MM.1S (cell line): ENCODE data around the gene SNX30.

ENCODE experiments used
- DNase-seq: peaks from one replicate; pipeline ENCODE4 v3.0.0-alpha.2; 2015
- H2AFZ ChIP-seq: fragments of 300-600 bp; sonication (generic); 2 replicates; pipeline ENCODE4 v1.6.0; 2016; ENCODE audit warnings: antibody characterized with exemption, low read length
- H3F3A ChIP-seq: fragments of 300-600 bp; sonication (generic); 2 replicates; pipeline ENCODE4 v1.6.1; 2016; ENCODE audit warnings: mild to moderate bottlenecking, antibody characterized with exemption, low read length, moderate library complexity, mixed read lengths; ENCODE audit not compliant: insufficient read depth
- H3K27ac ChIP-seq: fragments of 300-600 bp; sonication (generic); 2 replicates; pipeline ENCODE4 v1.5.1; 2016; ENCODE audit warnings: mild to moderate bottlenecking, low read length
- H3K27me3 ChIP-seq: fragments of 300-600 bp; sonication (generic); replicated peaks from 2 replicates; pipeline ENCODE4 v1.6.0; 2016; ENCODE audit warnings: low read length; ENCODE audit not compliant: insufficient read depth
- H3K36me3 ChIP-seq: fragments of 300-600 bp; sonication (generic); replicated peaks from 2 replicates; pipeline ENCODE4 v1.6.1; 2016; ENCODE audit warnings: mild to moderate bottlenecking, low read length, mixed read lengths; ENCODE audit not compliant: insufficient read depth
- H3K4me1 ChIP-seq: fragments of 300-600 bp; sonication (generic); 2 replicates; pipeline ENCODE4 v1.6.1; 2016; ENCODE audit warnings: low read length, mixed read lengths
- H3K4me2 ChIP-seq: fragments of 300-600 bp; sonication (generic); 2 replicates; pipeline ENCODE4 v1.6.0; 2016; ENCODE audit warnings: low read depth, low read length
- H3K4me3 ChIP-seq: fragments of 300-600 bp; sonication (generic); 2 replicates; pipeline ENCODE4 v1.5.1; 2016; ENCODE audit warnings: low read length, mixed read lengths
- H3K79me2 ChIP-seq: fragments of 300-600 bp; sonication (generic); 2 replicates; pipeline ENCODE4 v1.6.1; 2016; ENCODE audit warnings: mixed run types, low read length, mixed read lengths
- H3K9ac ChIP-seq: fragments of 300-600 bp; sonication (generic); 2 replicates; pipeline ENCODE4 v1.6.1; 2016; ENCODE audit warnings: low read length, mixed read lengths
- H3K9me2 ChIP-seq: fragments of 300-600 bp; sonication (generic); replicated peaks from 2 replicates; pipeline ENCODE4 v1.6.1; 2016; ENCODE audit warnings: mild to moderate bottlenecking, low read length, mixed read lengths; ENCODE audit not compliant: insufficient read depth
- H3K9me3 ChIP-seq: fragments of 300-600 bp; sonication (generic); replicated peaks from 2 replicates; pipeline ENCODE4 v1.6.1; 2016; ENCODE audit warnings: mild to moderate bottlenecking, low read length, mixed read lengths; ENCODE audit not compliant: insufficient read depth
- H4K20me1 ChIP-seq: fragments of 300-600 bp; sonication (generic); 2 replicates; pipeline ENCODE4 v1.6.1; 2016; ENCODE audit warnings: mild to moderate bottlenecking, low read length, moderate library complexity, mixed read lengths; ENCODE audit not compliant: insufficient read depth
- EZH2 ChIP-seq: fragments of 300-600 bp; sonication (generic); optimal IDR thresholded peaks from 2 replicates; pipeline ENCODE3; 2017; ENCODE audit warnings: low read depth, mild to moderate bottlenecking, antibody characterized with exemption, low read length, mixed read lengths
- EZH2phosphoT487 ChIP-seq: fragments of 300-600 bp; sonication (generic); IDR thresholded peaks from 2 replicates; pipeline ENCODE4 v1.6.1; 2018; ENCODE audit warnings: antibody characterized with exemption, low read length
- TF ChIP-seq, protein P1 (sequence below): fragments of 300-600 bp; sonication (generic); IDR thresholded peaks from 2 replicates; pipeline ENCODE4 v1.5.1; 2016; ENCODE audit warnings: antibody characterized with exemption, low read length, mixed read lengths

Gene SNX30

DNA sequence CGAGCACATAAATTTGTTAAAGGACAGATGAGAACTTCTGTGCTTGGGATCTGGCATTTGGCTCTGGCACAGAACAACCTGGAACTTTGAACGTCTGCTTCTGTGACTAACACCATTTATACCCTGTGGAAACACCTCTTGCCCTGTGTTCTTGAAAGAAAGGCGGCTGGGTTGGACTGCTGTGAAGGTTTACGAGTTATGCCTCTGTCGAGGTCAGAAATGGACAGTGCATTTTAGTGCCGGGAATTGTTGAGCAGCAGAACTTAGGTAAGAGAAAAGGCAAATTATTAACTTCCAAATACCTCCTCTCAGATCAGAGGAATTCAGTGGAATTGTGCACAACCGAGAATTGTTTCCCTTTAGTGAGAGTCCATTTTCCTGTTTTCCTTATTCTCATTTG lies 18.6 kb upstream of the SNX30 start:
- Histone ChIP-seq H2AFZ (no peak overlapping the region), H3K4me2 (no peak overlapping the region), H3K4me1 (no peaks in the 10 kb centered on the region), H3K9me3 (no peaks in the 10 kb centered on the region), H3K9ac (no peak overlapping the region), H3K27ac (no peak overlapping the region), H3K4me3 (no peak overlapping the region), H3K36me3 (no peaks in the 10 kb centered on the region), H4K20me1 (no peaks in the 10 kb centered on the region), H3F3A (no peaks in the 10 kb centered on the region), H3K9me2 (no peaks in the 10 kb centered on the region), H3K79me2 (no peaks in the 10 kb centered on the region), H3K27me3 (no peaks in the 10 kb centered on the region)
- DNase-seq: no peak
- TF ChIP-seq, protein P1, sequence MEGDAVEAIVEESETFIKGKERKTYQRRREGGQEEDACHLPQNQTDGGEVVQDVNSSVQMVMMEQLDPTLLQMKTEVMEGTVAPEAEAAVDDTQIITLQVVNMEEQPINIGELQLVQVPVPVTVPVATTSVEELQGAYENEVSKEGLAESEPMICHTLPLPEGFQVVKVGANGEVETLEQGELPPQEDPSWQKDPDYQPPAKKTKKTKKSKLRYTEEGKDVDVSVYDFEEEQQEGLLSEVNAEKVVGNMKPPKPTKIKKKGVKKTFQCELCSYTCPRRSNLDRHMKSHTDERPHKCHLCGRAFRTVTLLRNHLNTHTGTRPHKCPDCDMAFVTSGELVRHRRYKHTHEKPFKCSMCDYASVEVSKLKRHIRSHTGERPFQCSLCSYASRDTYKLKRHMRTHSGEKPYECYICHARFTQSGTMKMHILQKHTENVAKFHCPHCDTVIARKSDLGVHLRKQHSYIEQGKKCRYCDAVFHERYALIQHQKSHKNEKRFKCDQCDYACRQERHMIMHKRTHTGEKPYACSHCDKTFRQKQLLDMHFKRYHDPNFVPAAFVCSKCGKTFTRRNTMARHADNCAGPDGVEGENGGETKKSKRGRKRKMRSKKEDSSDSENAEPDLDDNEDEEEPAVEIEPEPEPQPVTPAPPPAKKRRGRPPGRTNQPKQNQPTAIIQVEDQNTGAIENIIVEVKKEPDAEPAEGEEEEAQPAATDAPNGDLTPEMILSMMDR: no peak
- TF ChIP-seq EZH2phosphoT487: no peak

DNA sequence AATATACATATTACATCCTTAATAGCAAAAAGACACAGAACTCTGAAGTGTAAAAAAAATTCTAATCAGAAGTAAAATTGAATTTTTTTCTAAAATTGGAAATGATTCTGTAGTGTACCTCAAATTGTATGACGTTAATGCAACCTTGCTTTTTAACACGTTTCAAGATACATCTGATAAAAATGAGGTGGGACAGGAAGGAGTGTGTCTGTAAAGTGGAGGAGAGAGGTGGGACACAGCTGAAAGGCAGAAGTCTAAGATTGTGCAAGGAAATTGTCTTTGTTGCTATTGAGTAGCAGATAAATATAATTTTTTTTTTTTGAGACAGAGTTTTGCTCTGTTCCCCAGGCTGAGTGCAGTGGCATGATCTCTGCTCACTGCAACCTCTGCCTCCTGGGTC lies 15.7 kb upstream of the SNX30 start:
- Histone ChIP-seq H4K20me1 (no peaks in the 10 kb centered on the region), H3K9me3 (no peaks in the 10 kb centered on the region), H3F3A (no peaks in the 10 kb centered on the region), H3K4me2 (no peak overlapping the region), H3K9ac (no peak overlapping the region), H3K4me3 (no peak overlapping the region), H3K9me2 (no peaks in the 10 kb centered on the region), H3K27ac (no peak overlapping the region), H3K4me1 (no peaks in the 10 kb centered on the region), H3K36me3 (no peaks in the 10 kb centered on the region), H3K79me2 (no peaks in the 10 kb centered on the region), H3K27me3 (no peaks in the 10 kb centered on the region), H2AFZ (no peak overlapping the region)
- no peak for DNase-seq
- TF ChIP-seq, protein P1: no peak
- no peak for TF ChIP-seq EZH2
- no peak for TF ChIP-seq EZH2phosphoT487

DNA sequence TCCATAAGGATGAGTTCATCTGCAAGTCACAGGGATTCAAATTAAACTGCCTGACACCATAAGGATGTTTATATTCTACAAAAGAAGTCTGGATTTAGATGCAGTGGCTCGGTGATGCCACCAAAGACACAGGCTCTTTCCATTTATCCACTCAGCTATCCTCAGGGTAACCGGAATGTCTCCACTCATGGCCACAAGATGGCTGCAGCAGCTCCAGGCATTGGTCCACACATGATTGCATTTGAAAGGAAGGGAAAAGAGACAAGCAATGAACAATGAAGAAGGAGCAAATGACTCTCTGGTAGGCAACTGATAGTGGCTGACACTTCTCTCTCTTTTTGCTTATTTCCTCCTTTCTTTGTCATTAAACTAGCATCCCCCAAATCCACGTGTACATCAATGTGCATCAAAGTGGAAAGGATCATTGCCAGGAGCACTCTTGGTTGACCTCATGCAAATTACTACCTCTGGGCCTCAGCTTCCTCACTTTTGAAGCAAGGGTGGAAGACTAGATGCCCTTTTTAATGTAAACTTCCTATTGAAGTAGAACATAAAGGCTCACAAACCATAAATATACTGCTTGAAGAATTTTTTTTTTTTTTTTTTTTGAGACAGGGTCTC lies 7.2 kb upstream of the SNX30 start:
- H3K4me1 ChIP-seq: no peaks in the 10 kb centered on the region
- no peaks in the 10 kb centered on the region for H3K9me3 ChIP-seq
- no peaks in the 10 kb centered on the region for H3K27me3 ChIP-seq
- TF ChIP-seq, protein P1: no peak
- TF ChIP-seq EZH2: no peak
- no peak for TF ChIP-seq EZH2phosphoT487
- H3K4me2 ChIP-seq: no peak overlapping the region
- no peaks in the 10 kb centered on the region for H3K36me3 ChIP-seq
- no peak overlapping the region for H3K9ac ChIP-seq
- no peak for DNase-seq
- no peak overlapping the region for H3K4me3 ChIP-seq
- no peaks in the 10 kb centered on the region for H3K79me2 ChIP-seq
- no peaks in the 10 kb centered on the region for H3K9me2 ChIP-seq
- H3F3A ChIP-seq: no peaks in the 10 kb centered on the region
- H3K27ac ChIP-seq: no peak overlapping the region
- H2AFZ ChIP-seq: no peak overlapping the region
- no peaks in the 10 kb centered on the region for H4K20me1 ChIP-seq
